Mononuclear cell (primary cell): ENCODE measurements around the gene HMGA1. TPM values are rescaled to one million over a fixed set of nuclear protein-coding genes. Genes with fewer than 3 reads are reported as not detected.
"Not testable (repeated sequence)": the region's sequence is repeated elsewhere in the genome, so short reads cannot be mapped to it uniquely, and the experiment has no call there.

Experiments
- H3K27me3 ChIP-seq: 2 replicates; pipeline ENCODE4 v1.6.0; 2011; ENCODE audit warnings: low read length, control low read depth; ENCODE audit not compliant: insufficient read depth
- H3K4me1 ChIP-seq: 2 replicates; pipeline ENCODE4 v1.5.1; 2011; ENCODE audit warnings: mild to moderate bottlenecking, low read length, control low read depth; ENCODE audit not compliant: insufficient read depth
- H3K4me3 ChIP-seq: 2 replicates; pipeline ENCODE4 v1.5.1; 2011; ENCODE audit warnings: mild to moderate bottlenecking, low read length, moderate library complexity
- H3K9me3 ChIP-seq: 2 replicates; pipeline ENCODE4 v1.5.1; 2011; ENCODE audit warnings: low read depth, mild to moderate bottlenecking, control low read depth, low read length
- total RNA-seq: library from RNA; depleted of rRNA; stranded (reverse); fragments of >200 nt; gene quantifications from one replicate; pipeline ENCODE4 v1.2.3, GENCODE V29; 2012

The HMGA1 gene
- total RNA-seq, 1 donor: 44.3 TPM

DNA sequence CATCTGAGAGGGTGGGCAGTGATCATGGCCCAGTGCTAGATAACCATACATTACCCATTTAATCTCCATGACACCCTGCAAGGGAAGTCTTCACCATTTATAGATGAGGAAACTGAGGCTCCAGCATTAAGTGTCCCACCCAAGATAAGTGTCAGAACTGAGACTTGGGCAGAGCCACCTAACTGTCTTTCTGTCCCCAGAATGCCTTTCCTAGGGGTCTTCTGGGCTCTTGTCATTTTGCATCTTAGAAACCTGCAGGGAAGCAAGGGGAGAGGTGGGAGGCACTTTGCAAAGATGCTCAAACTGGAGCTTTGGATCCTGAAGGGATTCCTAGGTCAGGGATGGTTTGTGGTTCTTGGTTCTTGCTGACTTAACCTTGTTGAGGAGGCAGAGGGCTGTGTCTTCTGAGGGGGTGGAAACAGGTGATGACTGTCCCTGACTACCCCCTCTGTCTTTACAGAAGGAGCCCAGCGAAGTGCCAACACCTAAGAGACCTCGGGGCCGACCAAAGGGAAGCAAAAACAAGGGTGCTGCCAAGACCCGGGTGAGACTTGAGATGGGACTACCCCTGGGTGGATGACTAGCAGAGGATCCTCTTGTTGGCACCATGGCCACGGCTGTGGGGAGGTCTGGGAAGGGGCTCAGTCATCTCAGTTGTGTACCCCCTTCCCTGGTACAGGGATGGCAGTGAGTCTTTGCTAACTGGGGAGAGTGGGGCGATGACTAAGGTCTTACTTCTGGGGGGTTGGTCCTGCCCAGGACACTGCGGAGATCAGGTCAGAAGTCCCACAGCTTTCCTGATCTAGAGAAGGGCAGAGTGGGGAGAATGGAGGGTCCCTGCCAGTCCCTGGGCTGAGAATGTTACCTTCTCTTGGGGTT is 5.8 kb downstream of the HMGA1 start:
- no peaks in the 10 kb centered on the region for H3K27me3 ChIP-seq
- no peak overlapping the region for H3K4me3 ChIP-seq
- peaks cover 49% of the 10 kb centered on the region for H3K4me1 ChIP-seq
- no peaks in the 10 kb centered on the region for H3K9me3 ChIP-seq

DNA sequence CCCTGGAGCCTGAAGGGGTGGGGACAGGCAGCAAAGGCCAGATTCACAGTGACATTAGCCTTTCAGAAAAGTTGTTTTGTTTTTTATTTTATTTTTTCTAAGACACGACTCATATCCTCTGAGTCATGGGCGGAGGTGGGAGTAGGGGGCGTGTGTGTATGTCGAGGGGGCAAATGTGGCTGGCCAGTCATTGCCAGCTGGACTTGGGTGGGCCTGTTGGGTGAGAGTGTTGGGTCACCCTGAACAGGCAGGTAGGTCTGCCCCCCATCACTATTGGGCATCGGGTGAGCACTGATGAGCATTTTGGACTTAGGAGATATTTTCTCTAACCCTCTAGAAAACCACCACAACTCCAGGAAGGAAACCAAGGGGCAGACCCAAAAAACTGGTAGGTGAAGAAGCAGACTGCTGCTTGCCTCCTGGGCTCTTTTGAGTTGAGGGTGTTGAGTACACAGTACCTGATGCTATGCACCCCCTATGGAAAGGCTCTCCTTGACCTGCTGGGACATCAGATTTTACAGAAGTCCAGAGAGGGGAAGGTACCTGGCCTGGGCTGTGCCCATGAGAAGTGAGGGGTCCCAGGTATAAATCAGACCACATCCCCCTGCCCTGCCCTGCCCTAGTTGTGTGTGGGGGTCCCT is 6.6 kb downstream of the HMGA1 start:
- Histone ChIP-seq H3K4me1 (peaks cover 52% of the 10 kb centered on the region), H3K27me3 (no peaks in the 10 kb centered on the region), H3K4me3 (no peak overlapping the region), H3K9me3 (no peaks in the 10 kb centered on the region)

DNA sequence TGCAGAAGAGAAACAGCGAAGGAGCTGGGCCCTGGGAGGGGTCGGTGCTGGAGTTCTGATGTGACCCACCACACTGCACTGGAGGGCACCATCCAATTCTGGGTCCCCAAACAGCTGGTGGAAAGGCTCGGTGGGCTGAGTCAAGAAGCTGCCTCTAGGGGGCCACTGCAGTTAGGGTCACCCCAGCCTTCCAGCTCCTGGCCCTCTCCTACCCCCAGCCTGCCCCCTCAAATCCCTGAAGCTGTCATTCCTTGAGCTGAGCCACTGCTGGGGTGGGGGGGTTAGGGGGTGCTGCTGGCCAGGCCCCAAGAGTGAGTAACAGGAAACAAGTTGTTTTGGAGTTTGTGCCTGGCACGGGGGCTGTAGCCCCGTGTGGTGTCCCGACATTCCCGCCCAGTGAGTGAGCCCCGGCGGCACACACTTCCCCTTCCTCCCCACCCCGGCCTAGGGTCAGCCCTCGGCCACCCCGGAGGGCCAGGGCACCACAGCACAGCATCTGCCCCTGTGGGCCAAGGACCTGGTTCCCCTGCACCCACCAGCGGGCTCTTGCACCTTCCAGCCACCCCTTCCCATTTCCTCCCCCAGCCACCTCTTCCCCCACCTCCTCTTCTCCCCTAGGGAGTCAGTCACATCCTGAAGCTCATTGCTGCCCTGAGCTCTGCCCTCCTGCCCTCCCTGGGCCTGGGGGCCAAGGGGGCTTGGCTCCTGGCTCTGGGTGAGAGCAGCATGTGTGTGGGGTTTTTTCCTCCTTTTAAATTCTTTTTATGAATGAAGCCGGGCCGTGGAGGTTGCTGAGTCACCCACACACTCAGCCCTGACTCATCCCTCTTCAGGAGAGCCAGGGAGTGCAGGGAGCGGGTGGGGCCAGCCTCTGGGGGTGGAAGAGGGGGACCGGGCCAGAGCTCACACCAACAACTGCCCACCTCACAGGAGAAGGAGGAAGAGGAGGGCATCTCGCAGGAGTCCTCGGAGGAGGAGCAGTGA is 7.5 kb downstream of the HMGA1 start:
- Histone ChIP-seq H3K4me1 (peaks cover 46% of the 10 kb centered on the region), H3K27me3 (no peaks in the 10 kb centered on the region), H3K9me3 (no peaks in the 10 kb centered on the region), H3K4me3 (no peak overlapping the region)

DNA sequence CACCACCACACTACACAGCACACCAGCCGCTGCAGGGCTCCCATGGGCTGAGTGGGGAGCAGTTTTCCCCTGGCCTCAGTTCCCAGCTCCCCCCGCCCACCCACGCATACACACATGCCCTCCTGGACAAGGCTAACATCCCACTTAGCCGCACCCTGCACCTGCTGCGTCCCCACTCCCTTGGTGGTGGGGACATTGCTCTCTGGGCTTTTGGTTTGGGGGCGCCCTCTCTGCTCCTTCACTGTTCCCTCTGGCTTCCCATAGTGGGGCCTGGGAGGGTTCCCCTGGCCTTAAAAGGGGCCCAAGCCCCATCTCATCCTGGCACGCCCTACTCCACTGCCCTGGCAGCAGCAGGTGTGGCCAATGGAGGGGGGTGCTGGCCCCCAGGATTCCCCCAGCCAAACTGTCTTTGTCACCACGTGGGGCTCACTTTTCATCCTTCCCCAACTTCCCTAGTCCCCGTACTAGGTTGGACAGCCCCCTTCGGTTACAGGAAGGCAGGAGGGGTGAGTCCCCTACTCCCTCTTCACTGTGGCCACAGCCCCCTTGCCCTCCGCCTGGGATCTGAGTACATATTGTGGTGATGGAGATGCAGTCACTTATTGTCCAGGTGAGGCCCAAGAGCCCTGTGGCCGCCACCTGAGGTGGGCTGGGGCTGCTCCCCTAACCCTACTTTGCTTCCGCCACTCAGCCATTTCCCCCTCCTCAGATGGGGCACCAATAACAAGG is 8.5 kb downstream of the HMGA1 start:
- H3K4me3 ChIP-seq, H3K9me3 ChIP-seq, H3K27me3 ChIP-seq: not testable (repeated sequence)
- H3K4me1 ChIP-seq: peaks cover 45% of the 10 kb centered on the region

DNA sequence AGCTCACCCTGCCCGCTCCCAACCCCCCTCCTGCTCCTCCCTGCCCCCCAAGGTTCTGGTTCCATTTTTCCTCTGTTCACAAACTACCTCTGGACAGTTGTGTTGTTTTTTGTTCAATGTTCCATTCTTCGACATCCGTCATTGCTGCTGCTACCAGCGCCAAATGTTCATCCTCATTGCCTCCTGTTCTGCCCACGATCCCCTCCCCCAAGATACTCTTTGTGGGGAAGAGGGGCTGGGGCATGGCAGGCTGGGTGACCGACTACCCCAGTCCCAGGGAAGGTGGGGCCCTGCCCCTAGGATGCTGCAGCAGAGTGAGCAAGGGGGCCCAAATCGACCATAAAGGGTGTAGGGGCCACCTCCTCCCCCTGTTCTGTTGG is 9.1 kb downstream of the HMGA1 start:
- not testable (repeated sequence) for H3K4me3 ChIP-seq, H3K9me3 ChIP-seq, H3K27me3 ChIP-seq
- H3K4me1 ChIP-seq: peaks cover 47% of the 10 kb centered on the region

DNA sequence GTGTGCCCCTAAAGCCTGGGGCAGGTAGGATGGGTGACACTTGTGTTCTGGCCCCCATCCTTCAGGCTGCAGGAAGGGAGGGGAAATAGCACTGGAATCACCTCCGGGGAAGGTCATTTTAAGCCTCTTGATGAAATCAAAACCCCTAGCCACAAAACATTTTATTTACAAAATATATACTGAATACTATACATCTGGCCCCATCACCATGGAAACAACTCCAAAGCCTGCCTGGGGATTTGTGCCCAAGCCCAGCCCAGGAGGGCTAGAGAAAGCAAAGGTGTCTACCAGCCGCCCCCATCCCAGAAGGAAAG is 9.5 kb downstream of the HMGA1 start:
- Histone ChIP-seq H3K4me3 (no peak overlapping the region), H3K9me3 (no peaks in the 10 kb centered on the region), H3K27me3 (no peaks in the 10 kb centered on the region), H3K4me1 (peaks cover 47% of the 10 kb centered on the region)

DNA sequence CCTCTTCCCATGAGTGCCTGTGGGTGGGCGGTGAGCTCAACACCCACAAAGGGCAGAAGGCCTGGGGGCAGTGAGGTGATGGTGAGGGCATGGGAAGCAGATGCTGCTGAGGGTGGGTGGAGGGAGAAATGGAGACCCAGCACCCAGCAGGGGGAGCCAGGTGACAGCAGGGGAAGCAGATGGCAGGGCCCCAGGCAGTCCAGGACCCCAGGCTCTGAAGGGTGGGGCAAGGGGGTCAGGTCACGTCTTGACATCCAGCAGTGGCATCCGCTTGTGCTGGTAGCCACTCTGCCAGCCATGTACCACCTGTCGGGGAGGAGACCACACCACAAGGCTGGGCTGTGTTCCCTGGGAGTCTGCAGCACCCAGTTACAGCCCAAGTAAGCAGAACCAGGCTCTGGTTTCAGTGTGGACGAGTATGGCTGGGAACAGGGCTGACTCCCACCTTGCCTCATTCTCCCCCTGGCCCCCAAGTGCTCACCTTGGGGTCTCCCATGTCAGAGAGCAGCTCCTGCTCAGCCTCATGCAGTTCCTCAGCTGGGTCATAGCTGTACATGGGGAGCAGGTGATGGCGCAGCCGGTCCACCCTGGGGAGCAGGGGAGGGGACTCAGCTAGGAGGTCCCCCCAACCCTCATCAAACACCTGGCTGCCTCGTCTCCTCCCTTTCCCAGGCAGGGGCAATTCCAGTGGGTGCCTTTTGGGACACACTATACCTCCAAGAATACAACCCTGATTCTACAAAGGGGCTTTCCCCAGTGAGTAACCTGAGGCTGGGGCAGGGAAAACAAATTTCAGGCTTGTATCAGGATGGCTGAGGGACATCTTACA is 10.1 kb downstream of the HMGA1 start:
- H3K4me1 ChIP-seq: peaks cover 47% of the 10 kb centered on the region
- no peaks in the 10 kb centered on the region for H3K9me3 ChIP-seq
- H3K27me3 ChIP-seq: no peaks in the 10 kb centered on the region
- no peak overlapping the region for H3K4me3 ChIP-seq

DNA sequence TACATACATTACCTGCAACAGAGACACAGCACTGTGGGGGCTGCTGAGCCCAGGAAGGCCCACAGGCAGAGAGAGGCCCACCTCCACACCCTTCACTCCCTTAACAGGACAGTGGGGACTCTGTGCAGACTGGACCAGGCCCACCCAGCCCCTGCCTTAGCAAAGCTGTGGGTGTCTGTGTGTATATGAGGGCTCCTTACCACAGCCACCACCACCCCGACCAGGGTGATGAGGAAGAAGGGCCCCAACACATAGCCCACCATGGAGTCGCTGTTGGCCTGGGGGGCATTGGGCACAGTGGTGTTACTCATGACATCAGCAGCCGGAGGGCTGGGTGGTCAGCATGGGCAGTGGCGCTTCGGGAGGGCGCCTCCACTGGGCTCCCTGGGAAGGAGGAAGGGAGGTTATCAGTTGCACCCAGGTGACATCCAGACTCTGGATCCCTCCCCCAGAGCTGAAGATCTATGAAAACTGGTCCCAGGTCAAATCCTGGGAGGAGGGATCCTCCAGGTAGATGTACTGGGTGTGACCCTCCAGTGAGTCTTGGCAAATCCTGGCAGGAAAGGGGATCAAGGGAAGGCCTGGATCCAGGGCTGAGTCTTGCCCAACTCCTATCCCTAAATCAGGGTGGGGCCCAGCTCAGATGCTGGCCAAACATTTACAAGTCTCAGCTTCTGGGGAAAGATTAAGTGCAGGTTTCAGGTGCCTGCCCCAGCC is 11.0 kb downstream of the HMGA1 start:
- no peak overlapping the region for H3K4me3 ChIP-seq
- H3K4me1 ChIP-seq: peaks cover 43% of the 10 kb centered on the region

DNA sequence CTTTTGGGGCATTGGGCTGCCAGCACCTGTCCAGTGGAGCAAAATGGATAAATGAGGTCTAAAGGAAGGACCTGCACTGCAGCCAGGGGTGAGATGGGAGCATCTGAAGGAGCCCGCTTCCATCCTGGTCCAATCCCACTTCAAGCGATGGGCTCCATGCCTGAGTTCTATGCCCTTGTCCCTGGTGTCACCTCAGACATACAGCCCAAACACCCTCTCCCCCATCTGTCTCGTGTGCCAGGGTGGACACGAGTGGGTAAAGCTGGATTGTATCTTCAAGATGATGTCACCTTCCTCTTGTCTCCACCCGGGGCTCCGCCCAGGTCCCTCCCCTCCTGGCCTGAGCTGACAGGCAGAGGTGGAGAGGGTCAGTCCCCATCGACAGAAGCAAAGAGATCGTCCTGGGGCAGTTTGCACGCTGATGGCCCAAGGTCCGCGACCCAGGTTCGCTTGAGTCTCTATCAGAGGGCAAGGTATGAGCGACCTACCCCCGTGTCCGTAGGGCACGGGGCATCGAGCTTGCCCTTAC is 11.6 kb downstream of the HMGA1 start:
- no peaks in the 10 kb centered on the region for H3K27me3 ChIP-seq
- H3K4me1 ChIP-seq: peaks cover 37% of the 10 kb centered on the region
- peak overlapping the region; percentile 64 for H3K4me3 ChIP-seq
- no peaks in the 10 kb centered on the region for H3K9me3 ChIP-seq

More for the DNA sequence above, 11.0 kb downstream of the HMGA1 start:
- H3K9me3 ChIP-seq: no peaks in the 10 kb centered on the region
- no peaks in the 10 kb centered on the region for H3K27me3 ChIP-seq

DNA sequence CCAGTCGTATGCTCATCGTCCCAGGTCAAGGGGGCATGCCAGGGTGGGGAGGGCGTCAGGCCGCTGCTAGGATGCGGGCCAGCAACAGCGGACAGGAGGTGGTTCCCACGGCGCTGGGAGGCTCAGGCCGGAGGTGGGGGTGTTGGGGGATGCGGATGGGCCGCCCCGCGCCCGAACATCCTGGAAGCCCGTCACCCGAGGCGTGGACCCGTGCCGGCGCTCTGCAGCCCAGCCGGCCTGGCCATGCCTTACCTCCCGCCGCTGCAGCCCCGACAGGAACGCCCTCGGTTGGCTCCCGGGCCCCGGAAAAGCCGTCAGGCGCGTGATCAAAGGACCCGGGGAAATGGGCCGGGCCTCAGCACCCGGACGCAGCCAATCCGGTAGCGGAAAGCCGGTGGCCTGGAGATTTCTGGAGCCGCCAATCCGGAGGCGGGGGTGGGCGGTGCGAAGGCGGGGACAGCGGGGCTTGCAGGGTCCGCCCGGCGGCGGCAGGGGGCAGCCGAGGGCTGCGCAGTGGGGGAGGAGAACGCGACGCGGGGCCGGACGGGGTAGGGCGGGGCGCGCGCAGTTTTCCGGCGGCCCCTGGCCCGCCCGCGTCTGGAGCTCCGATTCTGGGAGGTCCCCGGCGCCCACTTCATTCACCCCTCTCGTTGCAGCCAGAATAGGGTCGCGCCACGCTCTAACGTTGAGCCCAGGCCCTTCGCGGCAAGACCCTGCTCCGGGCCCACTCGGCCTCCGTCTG is 12.2 kb downstream of the HMGA1 start, which contains the start of gene SMIM29:
Gene SMIM29 (minus strand): TSS at position 280 of the 742 bp plus-strand sequence. CDS start 1,215 bp downstream, outside the sequence.
- Histone ChIP-seq H3K4me3 (peak within 1 kb of the TSS; percentile 64), H3K4me1 (peaks cover 33% of the 10 kb centered on the region), H3K27me3 (no peaks in the 10 kb centered on the region), H3K9me3 (no peaks in the 10 kb centered on the region)

DNA sequence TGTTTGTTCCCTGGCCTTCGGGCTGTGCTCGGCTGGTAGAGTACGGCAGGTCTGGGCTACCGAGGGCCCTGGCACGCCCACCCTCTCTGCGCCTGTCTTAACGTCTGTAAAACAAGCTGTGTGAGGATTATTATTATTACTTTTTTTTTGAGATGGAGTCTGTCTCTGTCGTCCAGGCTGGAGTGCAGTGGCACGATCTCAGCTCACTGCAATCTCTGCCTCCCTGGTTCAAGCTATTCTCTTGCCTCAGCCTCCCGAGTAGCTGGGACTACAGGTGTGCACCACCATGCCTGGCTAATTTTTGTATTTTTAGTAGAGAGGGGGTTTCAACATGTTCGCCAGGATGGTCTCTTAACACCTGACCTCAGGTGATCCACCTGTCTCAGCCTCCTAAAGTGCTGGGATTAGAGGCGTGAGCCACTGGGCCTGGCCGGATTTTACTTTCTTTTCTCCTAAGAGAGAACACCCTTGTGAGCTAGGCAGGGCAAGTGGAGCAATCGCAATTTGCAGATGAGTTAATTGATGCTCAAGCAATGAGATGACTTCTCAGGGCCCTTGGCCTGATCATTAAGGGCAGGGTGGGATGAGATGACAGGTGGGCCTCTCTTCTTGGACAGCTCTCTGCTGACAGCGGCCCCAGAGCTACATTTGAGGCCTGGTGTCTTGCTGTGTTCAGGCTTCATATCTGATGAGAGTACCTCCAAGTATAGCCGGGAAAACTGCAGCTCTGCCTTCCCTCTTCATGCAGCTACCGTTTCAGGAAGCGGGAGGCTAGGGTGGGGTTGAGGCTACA is 13.0 kb downstream of the HMGA1 start:
- peak overlapping the region; percentile 64 for H3K4me3 ChIP-seq
- H3K27me3 ChIP-seq: no peaks in the 10 kb centered on the region
- H3K4me1 ChIP-seq: peaks cover 25% of the 10 kb centered on the region
- no peaks in the 10 kb centered on the region for H3K9me3 ChIP-seq

DNA sequence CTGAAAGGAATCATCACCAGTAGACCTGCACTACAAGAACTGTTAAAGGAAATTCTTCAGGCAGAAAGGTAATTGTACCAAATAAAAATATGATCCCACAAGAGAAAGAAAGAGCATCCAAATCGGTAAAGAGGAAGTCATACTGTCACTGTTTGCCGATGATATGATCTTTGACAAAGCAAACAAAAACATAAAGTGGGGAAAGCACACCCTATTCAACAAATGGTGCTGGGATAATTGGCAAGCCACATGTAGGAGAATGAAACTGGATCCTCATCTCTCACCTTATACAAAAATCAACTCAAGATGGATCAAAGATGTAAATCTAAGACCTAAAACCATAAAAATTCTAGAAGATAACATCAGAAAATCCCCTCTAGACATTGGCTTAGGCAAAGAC is 15.7 kb downstream of the HMGA1 start:
- H3K4me3 ChIP-seq, H3K27me3 ChIP-seq, H3K9me3 ChIP-seq: not testable (repeated sequence)
- peaks cover 23% of the 10 kb centered on the region for H3K4me1 ChIP-seq
